Mucosa of rectum (tissue), 2 donors: ENCODE measurements around the gene SMAD3.
A peak's percentile ranks its signal among the peaks of the same experiment; 100 is the strongest.

Experiments
- H3K27ac ChIP-seq, 2 donors: one replicate each; pipeline ENCODE4 v1.7.0; 2013; ENCODE audit warnings: inconsistent platforms in 2 of 2, low read depth in 2 of 2, low read length in 2 of 2
- H3K27me3 ChIP-seq, 2 donors: one replicate each; pipeline ENCODE4 v1.7.0; 2013; ENCODE audit warnings: low read length in 2 of 2; ENCODE audit not compliant: control insufficient read depth in 2 of 2, insufficient read depth in 2 of 2
- H3K36me3 ChIP-seq, 2 donors: one replicate each; pipeline ENCODE4 v1.7.0; 2013; ENCODE audit warnings: low read length in 2 of 2; ENCODE audit not compliant: control insufficient read depth in 2 of 2, insufficient read depth in 2 of 2
- H3K4me1 ChIP-seq, 2 donors: one replicate each; pipeline ENCODE4 v1.7.0; 2013; ENCODE audit warnings: low read length in 2 of 2, mild to moderate bottlenecking in 1 of 2; ENCODE audit not compliant: control insufficient read depth in 2 of 2, insufficient read depth in 2 of 2
- H3K4me3 ChIP-seq, 2 donors: one replicate each; pipeline ENCODE4 v1.7.0; 2013; ENCODE audit warnings: low read length in 2 of 2
- H3K9ac ChIP-seq, 2 donors: one replicate each; pipeline ENCODE4 v1.7.0; 2013; ENCODE audit warnings: low read length in 2 of 2, low read depth in 1 of 2, mild to moderate bottlenecking in 1 of 2
- H3K9me3 ChIP-seq, 2 donors: one replicate each; pipeline ENCODE4 v1.7.0; 2013; ENCODE audit warnings: low read length in 2 of 2; ENCODE audit not compliant: control insufficient read depth in 2 of 2
- donor health status: healthy.
- donor health status: Normal muscosa, but diverticular disease.

SMAD3 gene

DNA sequence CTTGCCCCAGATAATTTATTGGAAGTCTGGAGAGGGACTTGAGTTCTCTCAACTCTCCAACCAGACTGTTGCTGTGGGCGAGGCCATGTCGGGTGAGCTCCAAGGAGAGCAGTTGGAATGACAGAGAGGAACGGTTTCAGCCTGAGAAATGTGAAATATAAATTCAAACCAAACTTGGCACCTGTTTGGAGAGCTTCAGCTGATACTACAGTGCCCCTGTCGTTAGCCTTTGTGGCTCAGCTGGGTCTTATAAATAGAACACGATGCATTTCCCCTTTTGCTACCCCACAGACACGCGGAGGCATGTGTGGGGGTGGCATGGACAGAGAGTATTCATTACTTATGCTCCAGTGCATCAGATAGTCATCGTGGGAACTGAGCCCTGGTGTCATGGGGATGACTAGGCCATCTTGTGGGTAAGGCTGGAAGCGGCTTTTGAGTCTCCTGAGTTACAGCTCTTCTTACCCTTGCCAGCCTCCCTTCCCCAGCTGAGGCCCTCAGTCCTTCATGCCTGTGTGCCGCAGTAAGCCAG, 15.6 kb downstream of the SMAD3 start:
- Histone ChIP-seq H3K9ac (no peak overlapping the region), H3K9me3 (no peaks in the 10 kb centered on the region), H3K4me3 (no peak overlapping the region), H3K36me3 (peaks cover 2 to 7% of the 10 kb centered on the region in 2 donors), H3K4me1 (peaks cover 70 to 77% of the 10 kb centered on the region in 2 donors), H3K27me3 (no peaks in the 10 kb centered on the region), H3K27ac (peak overlapping the region; percentile 16 to 45)

- Histone ChIP-seq H3K9me3 (no peaks in the 10 kb centered on the region), H3K4me3 (no peak overlapping the region), H3K36me3 (peaks cover 2% of the 10 kb centered on the region in 2 donors), H3K4me1 (peaks cover 69 to 78% of the 10 kb centered on the region in 2 donors), H3K27me3 (no peaks in the 10 kb centered on the region), H3K9ac (no peak overlapping the region), H3K27ac (peak overlapping the region; percentile 60 to 63)
These were observed 16.7 kb downstream of the SMAD3 start for GRCh38 chr15:67082007-67082536.

- peak overlapping the region in 1 of 2 donors; percentile 25 for H3K27ac ChIP-seq
- no peak overlapping the region for H3K4me3 ChIP-seq
- H3K9me3 ChIP-seq = no peaks in the 10 kb centered on the region
- H3K9ac ChIP-seq = no peak overlapping the region
- no peaks in the 10 kb centered on the region for H3K27me3 ChIP-seq
- H3K36me3 ChIP-seq = peaks cover 2% of the 10 kb centered on the region in 2 donors
- peaks cover 68 to 77% of the 10 kb centered on the region in 2 donors for H3K4me1 ChIP-seq
These were observed 17.8 kb downstream of the SMAD3 start for GRCh38 chr15:67083135-67083762.

GRCh38 chr15:67084561-67084960, 19.2 kb downstream of the SMAD3 start:
- Histone ChIP-seq H3K4me3 (no peak overlapping the region), H3K27ac (no peak overlapping the region), H3K36me3 (peaks cover 0 to 2% of the 10 kb centered on the region in 2 donors), H3K4me1 (peaks cover 71 to 78% of the 10 kb centered on the region in 2 donors), H3K9ac (no peak overlapping the region), H3K27me3 (no peaks in the 10 kb centered on the region), H3K9me3 (no peaks in the 10 kb centered on the region)

GRCh38 chr15:67085237-67085817, 19.9 kb downstream of the SMAD3 start:
- H3K4me1 ChIP-seq = peaks cover 70 to 78% of the 10 kb centered on the region in 2 donors
- H3K36me3 ChIP-seq = no peaks in the 10 kb centered on the region
- no peak overlapping the region for H3K27ac ChIP-seq

DNA sequence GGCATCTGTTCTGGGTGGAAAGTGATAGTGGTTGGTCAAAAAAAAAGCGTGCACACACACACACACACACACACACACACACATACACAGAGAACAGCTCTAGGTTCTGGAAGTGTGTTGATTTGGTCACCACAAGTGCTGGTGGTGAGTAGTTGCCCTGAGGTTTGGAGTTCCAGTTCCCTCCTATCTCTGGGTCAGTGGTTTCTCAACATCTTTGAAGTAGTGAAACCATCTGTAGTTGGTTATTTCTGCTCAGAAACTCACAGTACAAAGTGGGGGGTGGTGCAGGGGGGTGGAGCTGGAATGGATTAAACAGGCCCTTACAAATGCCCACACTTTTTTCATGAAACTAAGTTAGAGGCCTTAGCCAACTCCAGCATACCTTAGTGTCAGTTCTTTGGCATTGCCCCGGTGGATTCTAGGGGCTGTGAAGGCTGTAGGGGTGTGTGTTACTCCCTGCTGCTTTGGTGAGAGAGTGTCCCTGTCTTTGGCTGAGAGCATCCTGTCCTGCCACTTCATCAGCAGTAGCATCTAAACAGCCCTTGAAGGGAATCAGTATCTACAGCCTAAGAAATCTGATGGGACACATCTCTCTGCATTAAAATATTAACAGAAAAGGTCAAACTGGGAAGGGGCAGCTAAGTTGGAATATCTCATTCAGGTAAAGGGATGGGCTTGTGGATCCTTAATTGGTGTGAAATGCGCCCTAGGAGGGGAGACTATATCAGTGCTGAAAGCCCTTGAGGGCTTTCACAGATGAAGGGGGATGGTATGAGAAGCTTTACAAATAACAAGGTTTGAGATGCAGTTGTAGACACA, 20.6 kb downstream of the SMAD3 start:
- H3K27me3 ChIP-seq = no peaks in the 10 kb centered on the region
- H3K36me3 ChIP-seq = no peaks in the 10 kb centered on the region
- H3K9me3 ChIP-seq = no peaks in the 10 kb centered on the region
- H3K9ac ChIP-seq = no peak overlapping the region
- H3K27ac ChIP-seq = no peak overlapping the region
- H3K4me1 ChIP-seq = peaks cover 71 to 74% of the 10 kb centered on the region in 2 donors
- no peak overlapping the region for H3K4me3 ChIP-seq

More at GRCh38 chr15:67085237-67085817, 19.9 kb downstream of the SMAD3 start:
- Histone ChIP-seq H3K4me3 (no peak overlapping the region), H3K9ac (no peak overlapping the region), H3K27me3 (no peaks in the 10 kb centered on the region), H3K9me3 (no peaks in the 10 kb centered on the region)

- H3K9me3 ChIP-seq = no peaks in the 10 kb centered on the region
- H3K27me3 ChIP-seq = no peaks in the 10 kb centered on the region
- no peak overlapping the region for H3K27ac ChIP-seq
- H3K4me3 ChIP-seq = no peak overlapping the region
- H3K4me1 ChIP-seq = peaks cover 69 to 71% of the 10 kb centered on the region in 2 donors
- H3K36me3 ChIP-seq = no peaks in the 10 kb centered on the region
- no peak overlapping the region for H3K9ac ChIP-seq
These were observed 21.2 kb downstream of the SMAD3 start for GRCh38 chr15:67086637-67086914.

- H3K27ac ChIP-seq = peak overlapping the region; percentile 69 to 75
- no peaks in the 10 kb centered on the region for H3K27me3 ChIP-seq
- H3K4me1 ChIP-seq = peaks cover 70 to 74% of the 10 kb centered on the region in 2 donors
- H3K4me3 ChIP-seq = no peak overlapping the region
- no peaks in the 10 kb centered on the region for H3K9me3 ChIP-seq
- peak overlapping the region in 1 of 2 donors; percentile 34 for H3K9ac ChIP-seq
- no peaks in the 10 kb centered on the region for H3K36me3 ChIP-seq
These were observed 22.2 kb downstream of the SMAD3 start for GRCh38 chr15:67087507-67088172.

GRCh38 chr15:67089217-67090193, 24.1 kb downstream of the SMAD3 start:
- no peaks in the 10 kb centered on the region for H3K9me3 ChIP-seq
- H3K4me1 ChIP-seq = peaks cover 62 to 74% of the 10 kb centered on the region in 2 donors
- H3K27ac ChIP-seq = no peak overlapping the region
- H3K36me3 ChIP-seq = peaks cover 0 to 4% of the 10 kb centered on the region in 2 donors
- no peaks in the 10 kb centered on the region for H3K27me3 ChIP-seq
- H3K4me3 ChIP-seq = no peak overlapping the region
- no peak overlapping the region for H3K9ac ChIP-seq
